GM18873 (cell line): ENCODE measurements around the gene ASPHD1.
"Not testable (repeated sequence)": the region's sequence is repeated elsewhere in the genome, so short reads cannot be mapped to it uniquely, and the experiment has no call there.

ENCODE experiments used
- ATAC-seq: cut with Tn5 transposase; IDR thresholded peaks from one replicate; pipeline ENCODE4 v1.9.1; 2021; ENCODE audit warnings: mild to moderate bottlenecking, moderate library complexity, moderate number of reproducible peaks; ENCODE audit not compliant: unreplicated experiment, low FRiP score

ASPHD1 gene

DNA sequence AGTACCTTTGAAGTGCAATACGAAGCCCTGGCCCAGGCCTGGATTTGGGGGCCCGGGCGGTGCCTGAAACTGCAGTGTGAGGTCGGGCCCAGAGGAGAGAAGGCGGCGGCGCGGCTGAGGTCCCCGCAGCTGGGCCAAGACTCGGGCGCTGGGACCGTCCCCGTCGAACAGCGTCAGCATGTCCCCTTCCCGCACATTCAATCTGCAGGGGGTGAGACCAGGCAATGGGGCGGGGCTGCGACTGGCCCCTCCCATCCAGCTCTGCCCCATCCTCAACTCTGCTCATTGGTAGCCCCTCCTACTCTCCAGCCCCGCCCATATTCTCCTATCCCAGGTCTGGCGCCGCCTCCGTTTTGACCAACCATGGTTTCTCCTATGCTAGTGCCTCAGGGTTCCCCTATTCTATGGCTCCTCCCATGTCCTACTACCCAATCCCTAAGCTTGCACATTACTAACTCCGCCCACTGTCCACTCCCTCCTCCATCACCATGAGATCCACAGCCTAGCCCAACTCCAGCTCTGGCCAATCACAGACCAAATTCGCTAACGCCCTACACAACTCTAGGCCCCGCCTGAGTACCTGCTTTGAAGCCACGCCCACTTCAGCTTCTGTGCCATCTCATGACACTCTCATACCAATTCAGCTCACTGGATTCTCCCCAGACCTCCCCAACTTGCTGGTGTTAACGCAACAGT, 22.9 kb upstream of the ASPHD1 start:
- no peak for ATAC-seq

DNA sequence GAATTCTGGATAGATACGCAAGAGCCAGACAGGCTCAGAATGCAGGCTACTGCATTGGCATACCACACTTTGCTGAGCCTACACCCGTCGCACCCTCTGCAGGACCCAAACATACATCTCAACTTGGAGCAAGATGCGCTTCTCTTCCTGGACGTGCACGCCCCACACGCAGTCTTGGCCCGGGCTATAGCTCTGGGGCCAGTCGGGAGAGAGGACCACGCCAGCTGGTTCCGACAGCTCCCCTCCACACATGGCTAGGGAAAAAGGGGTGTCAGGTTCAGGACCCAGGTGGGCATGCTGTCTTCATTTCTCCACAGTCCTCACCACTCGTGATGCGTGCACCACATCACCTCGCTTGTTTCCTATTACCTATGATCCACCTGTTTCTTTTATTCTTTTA, 22.1 kb upstream of the ASPHD1 start:
- no peak for ATAC-seq

DNA sequence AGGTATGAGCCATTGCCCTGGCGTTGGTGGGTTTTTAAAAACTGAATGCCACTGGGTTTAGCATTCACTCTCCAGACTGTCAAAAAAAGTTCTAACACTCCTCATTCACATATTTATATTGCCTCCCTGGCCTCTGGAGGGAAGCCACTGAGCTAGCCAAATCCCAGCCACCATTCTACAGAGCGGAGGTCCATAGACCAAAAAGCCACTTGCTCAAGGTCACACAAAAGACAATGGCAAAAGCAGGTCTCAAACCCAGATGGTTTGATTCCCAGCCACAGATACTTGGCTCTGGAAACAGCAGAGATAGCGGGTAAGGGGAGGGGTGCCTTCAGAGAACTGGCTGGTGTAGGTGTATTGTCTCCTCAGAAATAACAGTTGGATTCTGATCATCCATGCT, 19.2 kb upstream of the ASPHD1 start:
- no peak for ATAC-seq

DNA sequence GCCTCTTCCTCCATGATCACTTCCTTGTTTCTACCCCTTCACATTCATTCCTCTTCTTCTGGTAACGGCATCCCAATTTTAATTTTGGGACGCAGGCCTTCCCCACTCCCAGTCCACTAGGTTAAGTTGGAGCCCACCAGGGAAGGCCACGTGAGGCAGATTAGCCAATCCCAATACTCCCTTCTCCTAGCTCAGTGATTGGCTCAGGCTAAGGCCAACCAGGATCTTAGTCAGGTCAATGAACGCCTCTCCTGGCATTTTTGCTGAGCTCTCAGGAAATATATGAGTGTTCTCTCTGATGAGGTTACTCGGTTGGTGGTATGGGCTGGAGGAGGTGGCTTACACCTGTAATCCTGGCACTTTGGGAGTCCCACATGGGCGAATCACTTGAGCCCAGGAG, 16.3 kb upstream of the ASPHD1 start:
- no peak for ATAC-seq

DNA sequence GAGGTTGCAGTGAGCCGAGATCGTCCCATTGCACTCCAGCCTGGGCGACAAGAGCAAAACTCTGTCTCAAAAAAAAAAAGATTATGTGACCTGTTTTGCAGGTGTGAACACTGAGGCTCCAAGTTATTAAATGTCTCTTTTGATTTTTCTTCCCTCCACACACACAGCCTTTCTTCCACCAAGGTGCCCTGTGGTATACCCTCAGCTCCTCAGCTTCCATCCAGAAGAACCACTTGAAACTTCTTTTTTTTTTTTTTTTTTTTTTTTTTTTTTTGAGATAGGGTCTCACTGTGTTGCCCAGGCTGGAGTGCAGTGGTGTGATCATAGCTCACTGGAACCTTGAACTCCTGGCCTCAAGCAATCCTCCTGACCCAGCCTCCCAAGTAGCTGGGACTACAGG, 10.9 kb upstream of the ASPHD1 start:
- ATAC-seq, result not testable (repeated sequence)

DNA sequence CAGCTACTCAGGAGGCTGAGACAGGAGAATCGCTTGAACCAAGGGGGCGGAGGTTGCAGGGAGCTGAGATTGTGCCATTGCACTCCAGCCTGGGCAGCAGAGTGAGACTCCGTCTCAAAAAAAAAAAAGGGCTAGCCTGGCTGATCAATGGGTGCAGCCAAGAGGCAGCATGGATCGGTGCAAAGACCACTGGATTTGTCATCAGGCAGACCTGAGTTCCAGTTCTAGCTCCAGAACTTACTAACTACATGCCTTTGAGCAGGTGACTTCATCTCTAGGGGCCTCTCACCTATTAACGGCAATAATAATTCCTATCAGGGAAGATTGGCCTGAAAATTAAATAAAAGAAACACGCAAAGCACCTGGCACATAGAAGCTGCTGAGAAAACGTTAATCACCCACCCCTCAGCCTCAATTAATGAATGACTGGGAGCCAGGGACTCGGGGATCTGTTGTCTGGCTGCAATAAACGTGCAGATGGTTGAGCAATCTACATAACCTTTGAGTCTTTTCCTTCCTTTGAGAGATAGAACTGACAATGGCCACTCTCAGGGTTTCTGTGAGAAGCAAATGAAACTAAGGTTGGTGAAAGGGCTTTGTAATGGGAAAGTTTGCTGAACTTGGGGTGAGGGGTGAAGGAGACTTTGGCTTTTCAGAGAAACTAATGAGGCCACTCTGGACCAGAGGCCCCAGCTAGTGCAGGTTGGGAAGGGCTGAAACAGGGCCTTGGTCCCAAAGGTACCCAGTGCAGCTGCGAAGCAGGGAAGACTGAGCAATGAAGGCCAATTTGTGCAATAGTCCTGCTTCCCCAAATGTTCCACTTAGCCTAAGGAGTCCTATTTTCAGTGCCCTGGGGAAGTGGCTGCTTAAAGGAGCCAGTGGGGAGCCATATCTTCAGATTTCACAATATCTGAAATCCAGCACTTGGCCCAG, 8.5 kb upstream of the ASPHD1 start:
- ATAC-seq, result no peak

DNA sequence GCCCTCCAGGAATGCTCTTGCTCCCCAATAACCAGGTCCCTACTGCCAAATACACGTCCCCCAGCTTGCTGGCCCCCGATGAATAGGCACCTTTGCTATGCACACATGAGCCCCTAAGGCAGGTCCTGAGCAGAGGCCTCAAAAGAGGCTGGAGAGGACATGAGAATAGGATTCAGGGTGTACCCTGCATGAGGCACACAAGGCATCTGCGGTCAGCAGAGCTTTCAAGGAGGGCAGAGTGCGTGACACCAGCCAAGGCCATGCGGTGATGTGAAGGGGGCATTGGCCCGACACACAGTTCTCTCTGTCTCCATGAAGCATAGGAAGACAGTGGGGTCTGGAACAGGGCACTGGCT, 7.9 kb upstream of the ASPHD1 start:
- ATAC-seq, result no peak

DNA sequence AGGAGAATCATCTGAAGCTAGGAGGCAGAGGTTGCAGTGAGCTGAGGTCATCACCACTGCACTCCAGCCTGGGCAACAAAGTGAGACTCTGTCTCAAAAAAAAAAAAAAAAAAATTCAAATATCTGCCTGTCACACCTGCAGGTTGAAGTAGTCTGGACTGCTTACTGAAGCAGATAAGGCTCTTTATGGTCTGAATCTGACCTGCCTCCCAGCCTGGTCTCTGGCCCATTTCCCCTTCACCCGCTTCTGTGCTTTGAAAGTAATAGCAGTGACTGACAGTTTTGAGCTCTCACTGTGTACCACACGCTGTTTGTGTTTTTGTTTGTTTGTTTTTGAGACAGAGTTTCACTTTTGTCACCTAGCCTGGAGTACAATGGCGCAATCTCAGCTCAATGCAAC, 6.7 kb upstream of the ASPHD1 start:
- no peak for ATAC-seq

DNA sequence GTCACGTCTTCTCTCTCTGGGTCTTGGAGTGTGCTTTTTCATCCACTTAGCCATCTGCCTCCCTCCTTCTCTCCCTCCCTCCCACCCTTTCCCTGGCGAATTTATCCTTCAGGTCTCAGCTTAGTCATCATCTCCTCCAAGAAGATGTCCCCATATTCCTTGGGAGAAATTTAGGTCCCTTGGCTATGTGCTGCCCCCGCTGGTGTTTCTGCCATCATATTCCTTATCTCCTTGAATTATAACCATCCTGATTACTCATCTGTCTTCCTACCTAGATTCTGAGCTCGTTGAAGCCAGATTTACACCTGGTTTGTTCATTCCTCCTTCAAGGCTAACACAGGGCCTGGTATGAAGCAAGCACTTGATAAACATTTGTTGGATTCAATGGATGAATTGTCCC, 5.9 kb upstream of the ASPHD1 start:
- no peak for ATAC-seq

DNA sequence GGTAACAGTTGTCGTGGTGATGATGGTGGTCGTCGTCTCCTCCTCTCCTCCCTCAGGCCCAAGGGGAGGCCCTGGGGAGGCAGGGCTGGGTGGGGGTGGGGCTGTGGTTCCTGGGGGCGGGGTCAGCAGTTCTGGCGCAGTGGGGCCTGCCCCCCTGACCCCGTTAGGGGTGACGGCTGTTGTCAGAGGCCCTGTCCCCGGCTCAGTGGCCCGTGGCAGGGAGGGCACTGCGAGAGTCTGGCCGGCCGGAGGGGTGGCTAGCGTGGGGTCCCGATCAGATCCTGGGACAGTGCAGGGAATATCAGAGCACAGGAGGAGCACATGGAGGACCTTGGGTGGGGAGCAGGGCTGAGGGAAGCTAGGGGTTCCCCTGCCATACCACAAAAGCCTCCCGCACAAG, 3.4 kb upstream of the ASPHD1 start:
- no peak for ATAC-seq

DNA sequence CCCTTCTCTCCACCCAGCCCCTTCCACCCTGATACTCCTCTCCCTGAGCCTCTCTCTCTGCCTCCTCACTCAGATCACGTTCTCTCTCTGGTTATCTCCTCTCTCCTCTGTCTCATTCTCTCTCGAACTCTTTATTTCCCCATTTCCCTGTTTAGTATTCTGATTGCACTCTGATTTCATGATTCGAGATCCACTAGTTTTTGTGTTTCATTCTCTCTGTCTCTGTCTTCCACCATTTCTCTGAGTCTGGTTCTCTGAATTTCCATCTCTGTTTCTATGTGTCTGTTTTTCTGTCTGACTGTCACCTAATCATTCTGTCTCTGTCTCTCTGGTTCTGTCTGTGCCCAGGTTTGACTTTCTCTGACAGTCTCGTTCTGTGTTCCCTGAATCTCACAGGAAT, 3.0 kb upstream of the ASPHD1 start:
- no peak for ATAC-seq

DNA sequence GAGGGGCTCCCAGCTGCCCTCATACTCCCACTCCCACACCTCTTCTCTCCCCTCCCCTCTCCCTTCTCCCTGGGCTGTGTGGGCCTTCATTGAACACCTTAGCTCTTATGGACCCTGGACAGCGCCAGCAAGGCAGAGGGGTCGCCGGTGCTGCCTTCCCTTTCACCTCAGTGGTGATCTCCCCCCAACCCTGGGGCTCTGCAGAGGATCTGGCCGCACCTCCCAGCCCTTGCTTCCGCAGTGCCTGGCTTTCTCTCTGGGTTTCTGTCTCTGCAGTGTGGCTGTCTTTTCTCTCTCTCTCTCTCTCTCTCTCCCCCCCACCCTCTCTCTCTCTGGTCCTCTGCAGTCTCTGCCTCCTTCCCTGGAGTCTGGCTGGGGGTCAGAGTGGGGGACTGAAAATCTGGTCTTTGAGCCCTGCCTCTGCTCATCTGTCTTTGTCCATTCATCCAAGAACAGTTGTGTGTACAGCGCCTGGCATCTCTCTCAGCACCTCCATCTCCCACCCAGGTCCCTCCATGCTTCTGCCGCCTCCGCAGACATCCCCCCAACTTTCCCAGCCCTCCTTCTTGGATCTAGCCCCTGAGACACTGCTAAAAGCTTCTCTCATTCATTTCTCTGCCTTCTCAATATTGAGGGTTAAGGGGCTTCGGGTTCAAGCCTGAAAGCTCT, 2.0 kb upstream of the ASPHD1 start:
- ATAC-seq, result no peak

DNA sequence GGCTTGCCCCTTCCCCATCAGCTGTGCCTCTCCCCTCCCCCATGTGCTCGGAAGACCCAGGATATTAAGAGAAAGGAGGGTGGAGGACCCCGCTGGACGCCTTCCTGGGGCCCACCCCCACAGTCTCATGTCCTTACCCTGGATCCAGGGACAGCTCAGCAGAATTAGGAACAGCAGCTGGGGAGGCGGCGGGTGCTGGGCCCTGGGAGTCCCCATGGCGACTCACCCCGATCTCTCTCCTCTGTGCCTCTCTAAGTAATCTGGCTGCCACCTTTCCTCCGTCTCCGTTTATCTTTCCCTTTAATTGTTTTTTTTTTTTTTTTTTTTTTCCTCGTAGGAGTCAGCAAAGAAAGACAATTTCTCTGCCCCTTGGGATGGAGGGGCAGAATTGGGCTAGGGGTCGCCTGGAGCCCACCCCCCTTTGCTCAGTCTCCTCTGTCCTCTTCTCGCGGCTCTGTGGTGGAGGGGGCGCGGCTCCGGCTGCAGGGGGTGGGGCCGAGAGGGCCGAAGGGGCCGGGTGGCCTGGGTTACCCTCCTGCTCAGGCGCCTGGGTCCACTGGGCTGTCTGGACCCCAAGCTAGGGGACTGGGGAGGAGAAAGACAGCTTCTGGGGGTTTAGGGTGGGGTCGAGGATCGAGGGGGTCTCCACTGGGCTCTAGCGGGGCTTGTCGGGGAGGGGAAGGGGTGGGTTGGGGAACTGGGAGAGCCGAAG, 1.3 kb upstream of the ASPHD1 start:
- no peak for ATAC-seq

DNA sequence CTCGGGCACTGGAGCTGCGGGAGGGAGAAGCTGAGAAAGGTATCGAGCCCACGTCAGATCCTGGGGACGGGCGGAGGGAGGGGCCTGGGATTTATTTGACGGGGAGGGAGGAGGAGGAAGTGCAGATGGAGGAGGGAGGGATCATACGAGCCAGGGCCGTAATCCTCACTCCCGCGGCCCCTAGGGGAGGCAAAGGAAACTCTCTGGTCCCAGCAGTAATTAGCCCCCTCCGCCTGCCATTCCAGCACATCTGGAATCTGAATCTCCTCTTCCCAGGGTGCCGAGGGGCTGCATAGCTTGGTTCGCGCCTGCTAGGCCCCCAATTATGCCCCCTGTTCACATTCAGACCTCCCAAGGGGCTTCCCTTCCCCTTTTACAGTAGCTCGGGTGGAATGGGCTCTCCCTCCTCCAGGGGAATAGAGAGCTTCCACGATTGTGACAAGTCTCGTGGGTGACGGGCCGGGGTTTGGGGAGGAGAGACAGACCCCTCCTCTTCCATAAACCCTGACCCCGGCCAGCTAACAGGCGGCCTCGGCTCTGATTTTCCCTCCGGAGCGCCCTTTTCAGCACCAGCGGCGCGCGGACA, 679 bp upstream of the ASPHD1 start, which contains the start of gene SEZ6L2:
SEZ6L2 (minus strand) TSS at position 35 of the 586 bp plus-strand sequence. CDS start 531 bp downstream, outside the sequence.
- ATAC-seq, result no peak

DNA sequence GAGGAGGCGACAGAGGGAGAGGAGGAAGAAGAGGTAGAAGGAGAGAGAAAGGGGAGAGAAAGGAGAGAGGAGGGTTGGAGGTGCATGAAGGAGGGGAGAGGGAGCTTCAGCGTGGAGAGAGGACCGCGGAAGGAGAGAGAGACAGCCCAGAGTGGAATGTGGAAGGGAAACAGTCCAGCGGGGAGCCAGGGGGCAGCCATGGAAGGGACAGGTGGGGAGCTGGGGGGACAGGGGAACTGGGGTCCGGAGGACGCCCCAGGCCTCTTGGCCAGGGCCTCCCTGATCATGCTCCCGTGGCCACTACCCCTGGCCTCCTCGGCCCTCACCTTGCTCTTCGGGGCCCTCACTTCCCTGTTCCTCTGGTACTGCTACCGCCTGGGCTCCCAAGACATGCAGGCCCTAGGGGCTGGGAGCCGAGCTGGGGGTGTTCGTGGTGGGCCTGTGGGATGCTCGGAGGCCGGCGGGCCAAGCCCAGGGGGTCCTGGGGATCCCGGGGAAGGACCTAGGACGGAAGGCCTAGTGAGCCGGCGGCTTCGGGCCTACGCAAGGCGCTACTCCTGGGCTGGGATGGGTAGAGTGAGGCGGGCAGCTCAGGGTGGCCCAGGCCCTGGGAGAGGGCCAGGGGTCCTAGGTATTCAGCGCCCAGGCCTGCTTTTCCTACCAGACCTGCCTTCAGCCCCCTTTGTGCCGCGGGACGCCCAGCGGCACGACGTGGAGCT, 759 bp downstream of the ASPHD1 start:
- ATAC-seq, result no peak

DNA sequence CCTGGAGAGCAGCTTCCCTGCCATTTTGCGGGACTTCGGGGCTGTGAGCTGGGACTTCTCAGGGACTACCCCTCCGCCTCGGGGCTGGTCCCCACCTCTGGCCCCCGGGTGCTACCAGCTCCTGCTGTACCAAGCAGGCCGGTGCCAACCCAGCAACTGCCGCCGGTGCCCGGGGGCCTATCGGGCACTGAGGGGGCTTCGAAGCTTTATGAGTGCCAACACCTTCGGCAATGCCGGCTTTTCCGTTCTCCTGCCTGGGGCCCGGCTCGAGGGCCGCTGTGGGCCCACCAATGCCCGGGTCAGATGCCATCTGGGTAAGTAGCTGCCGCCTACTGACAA, 1.3 kb downstream of the ASPHD1 start:
- ATAC-seq, result no peak

DNA sequence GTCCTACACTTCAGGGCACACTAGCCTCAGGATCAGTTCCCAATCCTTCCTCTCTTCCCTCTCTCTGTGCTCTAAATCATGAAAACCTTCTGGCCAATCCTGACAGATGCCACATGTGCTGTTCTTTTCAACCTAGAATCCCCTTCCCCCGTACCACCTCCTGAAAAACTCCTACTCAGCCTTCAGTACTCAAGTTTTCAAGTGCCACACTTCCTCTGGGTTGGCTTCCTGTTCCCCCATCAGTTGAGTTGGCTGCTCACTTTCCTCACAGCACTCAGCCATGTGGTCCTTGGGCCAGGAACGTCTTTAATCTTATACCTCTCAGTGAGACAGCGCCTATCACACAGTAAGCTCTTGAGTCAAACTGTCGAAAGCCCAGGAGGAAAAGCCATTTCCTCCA, 3.3 kb downstream of the ASPHD1 start:
- ATAC-seq, result no peak

DNA sequence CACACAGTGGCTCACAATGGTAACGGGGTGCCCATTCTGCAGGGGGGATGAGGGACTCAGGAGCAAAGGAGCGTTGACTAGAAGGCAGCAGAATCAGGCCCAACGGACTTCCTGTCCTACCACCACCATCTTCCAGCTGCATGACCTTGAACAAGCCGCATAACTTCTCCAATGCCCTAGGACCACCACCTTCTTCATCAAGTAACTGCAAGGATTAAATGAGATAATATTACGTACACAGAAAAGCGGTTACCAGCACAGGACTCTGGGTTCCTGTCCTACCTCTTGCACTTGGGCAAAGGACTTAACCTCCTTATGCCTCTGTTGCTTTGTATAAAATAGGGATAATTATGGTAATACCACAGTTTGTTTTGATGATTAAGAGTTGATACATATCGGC, 4.7 kb downstream of the ASPHD1 start:
- ATAC-seq, result no peak

DNA sequence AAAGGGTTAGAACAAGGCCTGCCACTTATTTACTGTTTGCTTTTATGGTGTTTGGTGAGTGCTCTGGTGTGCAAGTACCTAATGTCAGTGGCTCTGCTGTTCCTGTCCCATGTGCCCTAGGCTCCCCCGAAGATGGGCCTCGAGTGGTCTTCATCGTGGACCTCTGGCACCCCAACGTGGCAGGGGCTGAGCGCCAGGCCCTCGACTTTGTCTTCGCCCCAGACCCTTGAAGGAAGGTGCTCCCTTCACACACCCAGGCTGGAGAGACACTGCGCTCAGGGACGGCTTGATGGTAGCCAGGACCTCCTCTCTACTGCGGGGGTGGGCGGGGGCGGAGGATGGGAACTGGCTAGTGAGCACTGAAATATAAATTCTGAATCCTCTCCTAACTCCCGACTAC, 5.4 kb downstream of the ASPHD1 start:
- ATAC-seq, result no peak
